ENCODE measurements around the gene SMAD3.
"Not testable (repeated sequence)": the region's sequence is repeated elsewhere in the genome, so short reads cannot be mapped to it uniquely, and the experiment has no call there.

SMAD3 gene

DNA sequence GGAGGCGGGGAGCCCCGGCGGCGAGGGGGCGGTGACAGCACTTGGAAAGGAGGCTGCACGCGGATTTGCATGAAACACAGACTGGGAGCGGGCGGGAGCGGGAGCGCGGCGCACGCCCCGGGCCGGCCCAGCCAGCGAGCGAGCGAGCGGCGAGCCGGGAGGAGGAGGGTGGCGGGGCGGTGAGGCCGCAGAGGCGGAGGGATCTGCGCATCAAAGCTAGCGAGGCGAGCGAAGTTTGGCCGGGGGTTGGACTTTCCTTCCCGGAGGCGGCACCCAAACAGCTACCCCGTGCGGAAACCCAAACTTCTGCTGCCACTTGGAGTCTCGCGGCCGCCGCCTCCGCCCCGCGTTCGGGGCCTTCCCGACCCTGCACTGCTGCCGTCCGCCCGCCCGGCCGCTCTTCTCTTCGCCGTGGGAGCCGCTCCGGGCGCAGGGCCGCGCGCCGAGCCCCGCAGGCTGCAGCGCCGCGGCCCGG, at the start of gene SMAD3:
TSS of gene SMAD3 (plus strand) at position 72 of the 475 bp plus-strand sequence. CDS start 553 bp downstream, outside the sequence.
- DNase-seq, result peak; percentile 96

GRCh38 chr15:67017311-67017710, 48.1 kb upstream of the SMAD3 start:
- DNase-seq, result no peak

GRCh38 chr15:67018026-67018425, 47.4 kb upstream of the SMAD3 start:
- no peak for DNase-seq

DNA sequence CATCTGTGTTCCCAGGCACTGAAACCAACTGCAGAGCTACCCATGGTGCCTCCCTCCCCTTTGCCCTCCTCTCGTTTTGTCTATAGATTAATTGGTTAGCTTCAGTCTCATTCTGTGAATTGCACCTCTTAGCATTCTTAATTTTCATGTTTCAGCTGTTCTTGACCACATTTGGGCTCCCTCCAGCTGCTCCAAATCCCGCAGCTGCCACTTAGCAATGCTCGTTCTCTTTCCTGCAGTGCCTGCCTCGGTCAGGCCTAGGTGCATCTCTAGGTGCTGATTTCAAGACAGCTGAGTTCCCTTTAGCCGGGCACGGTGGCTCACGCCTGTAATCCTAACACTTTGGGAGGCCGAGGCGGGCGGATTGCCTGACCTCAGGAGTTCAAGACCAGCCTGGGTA, 47.0 kb upstream of the SMAD3 start:
- no peak for DNase-seq

DNA sequence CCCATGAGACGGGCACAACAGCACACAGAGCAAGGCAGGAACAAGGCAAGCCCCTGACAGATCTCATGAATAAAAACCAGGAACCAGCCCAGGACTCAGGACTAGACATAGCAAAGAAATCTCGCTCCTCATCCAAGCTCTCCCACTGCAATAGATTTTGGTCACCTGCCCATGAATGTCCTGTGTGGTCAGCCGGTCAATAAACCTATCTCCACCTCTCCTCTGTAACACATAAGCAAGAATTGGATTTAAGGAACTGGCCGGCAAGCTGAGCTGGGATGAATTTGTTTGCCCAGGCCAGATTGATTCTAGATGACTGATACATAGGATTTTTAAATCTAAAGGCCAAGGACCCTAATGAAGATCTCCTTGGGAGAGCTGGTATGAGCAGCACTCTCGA, 46.3 kb upstream of the SMAD3 start:
- DNase-seq, result no peak

GRCh38 chr15:67019884-67020520, 45.4 kb upstream of the SMAD3 start:
- no peak for DNase-seq

- DNase-seq, result not testable (repeated sequence)
These were observed 44.7 kb upstream of the SMAD3 start for GRCh38 chr15:67020668-67021067.

- no peak for DNase-seq
These were observed 43.9 kb upstream of the SMAD3 start for GRCh38 chr15:67021455-67021854.

GRCh38 chr15:67022587-67023105, 42.8 kb upstream of the SMAD3 start:
- DNase-seq, result no peak

- DNase-seq, result no peak
These were observed 41.7 kb upstream of the SMAD3 start for GRCh38 chr15:67023517-67024313.

DNA sequence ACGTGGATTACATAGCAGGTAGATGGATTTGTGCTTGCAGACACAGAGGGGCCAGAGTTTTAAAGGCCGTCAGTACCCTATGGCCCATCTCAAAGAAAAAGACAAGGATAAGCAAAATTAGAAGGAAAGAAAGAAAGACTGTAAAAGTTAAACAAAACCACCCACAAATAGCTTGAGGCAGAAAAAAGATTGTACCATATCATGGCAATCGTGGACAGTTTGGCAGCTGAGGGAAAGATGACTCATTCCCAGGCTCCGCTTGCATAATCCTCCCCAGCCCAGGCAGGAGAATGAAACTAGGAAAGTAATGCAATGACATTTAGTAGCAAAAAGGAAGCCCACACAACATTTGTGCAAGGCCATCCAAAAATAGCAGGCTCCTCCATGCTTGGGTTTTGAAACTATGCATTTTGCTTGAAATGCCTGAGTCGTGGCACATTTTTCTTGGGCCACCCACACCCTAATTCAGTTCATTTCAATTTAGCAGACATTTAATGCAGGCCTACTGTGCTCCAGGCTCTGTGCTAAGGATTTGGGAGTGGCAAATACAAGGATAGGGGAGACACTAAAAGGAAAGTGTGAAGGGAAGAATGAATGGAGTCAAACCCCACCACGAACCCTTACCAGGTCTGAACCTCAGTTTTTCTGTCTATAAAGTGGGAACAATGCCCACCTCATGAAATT, 40.9 kb upstream of the SMAD3 start:
- DNase-seq, result peak; percentile 90

GRCh38 chr15:67024998-67025368, 40.4 kb upstream of the SMAD3 start:
- DNase-seq, result no peak

- DNase-seq, result peak; percentile 68
These were observed 39.4 kb upstream of the SMAD3 start for GRCh38 chr15:67025719-67026609.

GRCh38 chr15:67026610-67026967, 38.8 kb upstream of the SMAD3 start:
- no peak for DNase-seq

- DNase-seq, result not testable (repeated sequence)
These were observed 37.0 kb upstream of the SMAD3 start for GRCh38 chr15:67028440-67028839.

- no peak for DNase-seq
These were observed 35.2 kb upstream of the SMAD3 start for GRCh38 chr15:67030036-67030762.

DNA sequence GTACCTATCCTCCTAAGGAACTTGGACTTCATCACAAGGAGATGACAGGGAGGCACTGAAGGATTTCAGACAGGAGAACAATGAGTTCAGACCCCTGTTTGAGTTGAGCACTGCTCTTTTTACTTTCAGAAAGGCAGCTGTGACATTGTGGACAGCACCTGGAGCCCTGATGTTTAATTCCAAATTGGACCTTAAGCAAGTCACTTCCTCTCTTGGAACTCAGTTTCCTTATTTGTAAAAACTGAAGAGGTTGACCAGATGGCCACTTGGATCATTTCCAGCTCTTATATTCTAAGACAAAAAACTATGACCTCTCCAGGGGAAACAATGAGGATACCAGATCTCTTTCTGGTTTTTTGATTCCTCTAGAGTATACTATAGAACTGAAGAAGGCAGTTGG, 34.1 kb upstream of the SMAD3 start:
- no peak for DNase-seq

GRCh38 chr15:67032608-67033007, 32.8 kb upstream of the SMAD3 start:
- DNase-seq, result no peak

DNA sequence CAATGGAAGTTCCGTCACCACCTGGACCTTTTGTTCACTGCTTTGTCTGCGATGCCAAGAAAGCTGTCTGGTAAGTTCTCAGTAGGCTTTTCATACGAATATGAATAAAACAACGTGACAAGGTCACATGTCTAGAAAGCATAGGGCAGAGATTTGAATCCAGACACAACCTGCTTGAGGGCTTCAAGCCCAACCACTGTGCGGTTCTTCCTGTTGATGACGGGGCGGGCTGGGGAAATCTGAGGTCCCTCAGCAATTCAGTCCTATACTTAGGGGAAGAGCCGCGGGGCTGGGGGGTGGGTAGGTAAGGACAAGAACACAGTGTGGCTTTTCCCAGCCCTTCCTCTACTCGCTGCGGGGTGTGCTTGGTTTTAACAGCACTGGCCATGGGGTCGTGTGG, 32.4 kb upstream of the SMAD3 start:
- no peak for DNase-seq

DNA sequence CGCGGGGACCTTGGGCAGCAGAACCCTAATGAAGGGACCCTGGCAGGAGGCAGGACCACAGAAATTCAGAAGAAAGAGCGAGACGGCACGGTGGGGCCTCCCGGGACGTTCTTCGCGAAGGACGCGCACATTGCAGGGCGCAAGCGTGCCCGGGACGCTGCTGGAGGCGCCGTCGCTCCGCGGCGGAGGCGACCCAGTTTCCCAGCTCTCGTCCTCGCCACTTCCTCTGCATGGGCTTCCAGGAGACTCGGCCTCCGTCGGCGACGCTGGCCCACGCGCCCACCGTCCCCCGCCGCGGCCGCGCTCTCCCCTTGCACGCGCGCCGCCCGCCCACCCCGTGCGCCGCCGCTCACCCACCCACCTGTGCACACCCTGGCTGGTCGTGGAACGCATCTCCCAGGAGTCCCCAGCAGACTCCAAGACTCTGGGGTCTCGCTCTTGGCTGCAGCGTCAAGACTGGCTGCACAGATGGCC, 31.8 kb upstream of the SMAD3 start:
- DNase-seq, result no peak

DNA sequence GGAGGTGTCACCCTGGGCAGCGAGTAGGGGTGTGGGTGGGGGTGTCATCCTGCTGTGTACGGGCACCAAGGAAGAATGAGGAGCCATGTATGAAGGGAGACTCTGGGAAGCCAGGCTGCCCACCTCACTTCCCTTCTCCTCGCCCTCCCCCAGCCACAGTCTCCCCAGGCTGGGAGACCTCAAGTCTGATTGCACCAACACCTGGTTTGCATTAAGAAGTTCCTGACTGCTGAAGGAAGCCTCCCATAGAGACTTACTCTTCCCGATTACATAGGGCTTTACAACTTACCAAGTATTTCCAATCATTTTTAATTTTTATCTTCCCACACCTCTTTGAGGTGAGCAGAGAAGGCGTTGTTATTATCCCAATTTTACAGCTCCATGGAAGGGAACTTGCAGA, 29.5 kb upstream of the SMAD3 start:
- no peak for DNase-seq

Data from femur (tissue), 1 donor.